Activated naive CD4-positive, alpha-beta T cell treated with anti-CD3 and anti-CD28 coated beads, Interleukin-2, amount 50 U/mL, for 16 hours (primary cell): ENCODE measurements around the gene DGKI.
A peak's percentile ranks its signal among the peaks of the same experiment; 100 is the strongest.

Source experiments
- DNase-seq: peaks from one replicate; pipeline ENCODE4 v3.0.0-alpha.2; 2020

Gene DGKI

GRCh38 chr7:137684776-137685175 is 162.0 kb downstream of the DGKI start:
- no peak for DNase-seq

GRCh38 chr7:137684316-137684715 is 162.5 kb downstream of the DGKI start:
- DNase-seq = no peak

GRCh38 chr7:137682596-137682995 is 164.2 kb downstream of the DGKI start:
- DNase-seq = no peak

- no peak for DNase-seq
Observed at GRCh38 chr7:137681657-137682562, 164.9 kb downstream of the DGKI start.

GRCh38 chr7:137674551-137675409 is 172.0 kb downstream of the DGKI start:
- no peak for DNase-seq

- no peak for DNase-seq
Observed at GRCh38 chr7:137674048-137674447, 172.7 kb downstream of the DGKI start.

GRCh38 chr7:137671920-137672319 is 174.9 kb downstream of the DGKI start:
- no peak for DNase-seq

GRCh38 chr7:137670222-137671064 is 176.3 kb downstream of the DGKI start:
- DNase-seq = no peak

- no peak for DNase-seq
Observed at GRCh38 chr7:137669706-137670105, 177.1 kb downstream of the DGKI start.

GRCh38 chr7:137668404-137668803 is 178.4 kb downstream of the DGKI start:
- no peak for DNase-seq

- DNase-seq = no peak
Observed at GRCh38 chr7:137667633-137668387, 179.0 kb downstream of the DGKI start.

- DNase-seq = no peak
Observed at GRCh38 chr7:137664846-137665245, 181.9 kb downstream of the DGKI start.

- DNase-seq = no peak
Observed at GRCh38 chr7:137661634-137662033, 185.1 kb downstream of the DGKI start.

GRCh38 chr7:137658190-137658900 is 188.4 kb downstream of the DGKI start:
- DNase-seq = no peak

GRCh38 chr7:137657476-137658189 is 189.1 kb downstream of the DGKI start:
- no peak for DNase-seq

- DNase-seq = no peak
Observed at GRCh38 chr7:137656850-137657232, 189.9 kb downstream of the DGKI start.

- DNase-seq = peak; percentile 57
Observed at GRCh38 chr7:137656227-137656849, 190.4 kb downstream of the DGKI start.

- no peak for DNase-seq
Observed at GRCh38 chr7:137655804-137656203, 191.0 kb downstream of the DGKI start.

GRCh38 chr7:137652721-137653120 is 194.1 kb downstream of the DGKI start:
- no peak for DNase-seq

GRCh38 chr7:137647905-137648565 is 198.7 kb downstream of the DGKI start:
- no peak for DNase-seq
